Ascending aorta (tissue), 2 donors: Measurements from ENCODE around the gene SSRP1. TPM values are rescaled to one million over a fixed set of nuclear protein-coding genes. Genes with fewer than 3 reads are reported as not detected.

Experiments used
- DNase-seq, 2 donors: peaks; one replicate each; pipeline ENCODE4 v3.0.0-alpha.2; 2019; ENCODE audit warnings: low spot score in 2 of 2
- H3K27ac ChIP-seq, 2 donors: fragments of 200-600 bp; sonication (generic); one replicate each; pipeline ENCODE4 v1.5.1; 2016 to 2017; ENCODE audit warnings: mild to moderate bottlenecking in 1 of 2
- H3K27me3 ChIP-seq: fragments of 200-600 bp; sonication (generic); one replicate; pipeline ENCODE4 v1.5.1; 2017
- H3K36me3 ChIP-seq, 2 donors: fragments of 200-600 bp; sonication (generic); one replicate each; pipeline ENCODE4 v1.5.1; 2016
- H3K4me1 ChIP-seq, 2 donors: fragments of 200-600 bp; sonication (generic); one replicate each; pipeline ENCODE4 v1.5.1; 2016 to 2017; ENCODE audit warnings: mild to moderate bottlenecking in 1 of 2
- H3K4me3 ChIP-seq, 2 donors: fragments of 200-600 bp; sonication (generic); one replicate each; pipeline ENCODE4 v1.5.1; 2016 to 2017; ENCODE audit warnings: mild to moderate bottlenecking in 1 of 2
- H3K9me3 ChIP-seq, 2 donors: fragments of 200-600 bp; sonication (generic); one replicate each; pipeline ENCODE4 v1.5.1; 2016
- CTCF ChIP-seq, 3 experiments: fragments of 200-600 bp in 2 of 3; fragments of 450-650 bp in 1 of 3; sonication (generic) in 2 of 3; IDR thresholded peaks; one replicate each; pipeline ENCODE4 v1.5.1; 2016 to 2019; ENCODE audit warnings: antibody characterized with exemption in 3 of 3, mild to moderate bottlenecking in 1 of 3, moderate library complexity in 1 of 3
- intact Hi-C: fragments of 100-400 bp; cut with DNase I; formaldehyde crosslinking; loops from one replicate; pipeline ENCODE4 v1.15.1; 2023
- total RNA-seq: library from RNA; depleted of rRNA; stranded (reverse); fragments of >200 nt; gene quantifications from one replicate; pipeline ENCODE4 v1.1.0, GENCODE V29; 2016

SSRP1 gene
- total RNA-seq, 1 donor from 2014 or later = 110 TPM

GRCh38 chr11:57353446-57353845 lies 17.8 kb upstream of the SSRP1 start:
- Histone ChIP-seq H3K36me3 (no peaks in the 10 kb centered on the region), H3K4me3 (no peak overlapping the region), H3K9me3 (no peaks in the 10 kb centered on the region), H3K27me3 (no peaks in the 10 kb centered on the region), H3K4me1 (no peaks in the 10 kb centered on the region), H3K27ac (no peak overlapping the region)
- no peak for TF ChIP-seq CTCF (IDR thresholded peaks at IDR 0.05)
- intact Hi-C loops = no loop called here
- no peak for DNase-seq

GRCh38 chr11:57353036-57353435 lies 17.3 kb upstream of the SSRP1 start:
- H3K9me3 ChIP-seq = no peaks in the 10 kb centered on the region
- intact Hi-C loops = no loop called here
- no peak for DNase-seq
- no peaks in the 10 kb centered on the region for H3K27me3 ChIP-seq
- no peak overlapping the region for H3K27ac ChIP-seq
- no peak for TF ChIP-seq CTCF (IDR thresholded peaks at IDR 0.05)
- no peak overlapping the region for H3K4me3 ChIP-seq
- no peaks in the 10 kb centered on the region for H3K4me1 ChIP-seq
- no peaks in the 10 kb centered on the region for H3K36me3 ChIP-seq

GRCh38 chr11:57349491-57350274 lies 14.0 kb upstream of the SSRP1 start:
- H3K4me1 ChIP-seq = no peaks in the 10 kb centered on the region
- H3K36me3 ChIP-seq = no peaks in the 10 kb centered on the region
- H3K9me3 ChIP-seq = no peaks in the 10 kb centered on the region
- H3K4me3 ChIP-seq = no peak overlapping the region
- no peak overlapping the region for H3K27ac ChIP-seq
- no peaks in the 10 kb centered on the region for H3K27me3 ChIP-seq
- peak in 1 of 2 donors; percentile 81 for DNase-seq
- peak; percentile 67 to 94 (median 93) for TF ChIP-seq CTCF (IDR thresholded peaks at IDR 0.05)
- intact Hi-C loops = loop anchor here (5.0 kb wide), 3 partner anchors 133 to 507 kb away; no protein-coding TSS in a partner anchor

- no peaks in the 10 kb centered on the region for H3K36me3 ChIP-seq
- TF ChIP-seq CTCF (IDR thresholded peaks at IDR 0.05) = no peak
- H3K4me1 ChIP-seq = no peaks in the 10 kb centered on the region
- no peaks in the 10 kb centered on the region for H3K27me3 ChIP-seq
- no peak overlapping the region for H3K27ac ChIP-seq
- intact Hi-C loops = loop anchor here (5.0 kb wide), 3 partner anchors 134 to 506 kb away; no protein-coding TSS in a partner anchor
- no peak overlapping the region for H3K4me3 ChIP-seq
- no peaks in the 10 kb centered on the region for H3K9me3 ChIP-seq
- DNase-seq = no peak
These were observed 13.1 kb upstream of the SSRP1 start for GRCh38 chr11:57348636-57349313.

- H3K36me3 ChIP-seq = no peaks in the 10 kb centered on the region
- no peak overlapping the region for H3K27ac ChIP-seq
- H3K27me3 ChIP-seq = no peaks in the 10 kb centered on the region
- no peak overlapping the region for H3K4me3 ChIP-seq
- no peak for TF ChIP-seq CTCF (IDR thresholded peaks at IDR 0.05)
- H3K9me3 ChIP-seq = no peaks in the 10 kb centered on the region
- no peaks in the 10 kb centered on the region for H3K4me1 ChIP-seq
- intact Hi-C loops = loop anchor here (5.0 kb wide), 3 partner anchors 134 to 506 kb away; no protein-coding TSS in a partner anchor
- DNase-seq = no peak
These were observed 12.4 kb upstream of the SSRP1 start for GRCh38 chr11:57348052-57348451.
